Placental pericyte (primary cell): ENCODE measurements around the gene KLKB1. TPM values are rescaled to one million over a fixed set of nuclear protein-coding genes. Genes with fewer than 3 reads are reported as not detected.

ENCODE experiments used
- total RNA-seq: library from RNA; depleted of rRNA; stranded (reverse); fragments of >200 nt; gene quantifications from 2 replicates; pipeline ENCODE4 v1.2.3, GENCODE V29; 2012

KLKB1 gene
- total RNA-seq, result 0.14 TPM in 1 of 2 replicates, not detected in the other

DNA sequence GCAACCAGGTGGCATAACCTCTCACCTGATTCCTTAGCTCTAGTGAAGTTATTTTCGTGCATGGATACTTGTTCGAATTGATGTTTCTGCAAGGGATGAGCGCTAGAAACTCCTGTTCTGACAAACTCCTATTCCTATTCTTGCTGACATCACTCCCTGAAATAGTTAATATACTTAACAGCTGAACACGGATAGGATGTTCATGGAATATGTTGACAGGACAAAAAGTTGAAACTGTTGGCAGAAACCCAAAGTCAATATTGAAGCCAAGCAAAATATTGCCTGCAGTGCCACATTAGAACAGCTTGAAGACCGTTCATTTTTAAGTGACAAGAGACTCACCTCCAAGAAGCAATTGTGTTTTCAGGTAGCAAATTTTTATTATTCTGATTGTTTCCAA lies at the start of gene KLKB1:
Gene KLKB1 (plus strand): TSS at position 287 of the 400 bp plus-strand sequence. CDS start 689 bp downstream, outside the sequence.

GRCh38 chr4:186191200-186192065 lies 35.9 kb upstream of the KLKB1 start, which contains the start of gene CYP4V2:
CYP4V2 (plus strand) TSS chr4:186191567; CDS start chr4:186191824, 257 bp downstream.

DNA sequence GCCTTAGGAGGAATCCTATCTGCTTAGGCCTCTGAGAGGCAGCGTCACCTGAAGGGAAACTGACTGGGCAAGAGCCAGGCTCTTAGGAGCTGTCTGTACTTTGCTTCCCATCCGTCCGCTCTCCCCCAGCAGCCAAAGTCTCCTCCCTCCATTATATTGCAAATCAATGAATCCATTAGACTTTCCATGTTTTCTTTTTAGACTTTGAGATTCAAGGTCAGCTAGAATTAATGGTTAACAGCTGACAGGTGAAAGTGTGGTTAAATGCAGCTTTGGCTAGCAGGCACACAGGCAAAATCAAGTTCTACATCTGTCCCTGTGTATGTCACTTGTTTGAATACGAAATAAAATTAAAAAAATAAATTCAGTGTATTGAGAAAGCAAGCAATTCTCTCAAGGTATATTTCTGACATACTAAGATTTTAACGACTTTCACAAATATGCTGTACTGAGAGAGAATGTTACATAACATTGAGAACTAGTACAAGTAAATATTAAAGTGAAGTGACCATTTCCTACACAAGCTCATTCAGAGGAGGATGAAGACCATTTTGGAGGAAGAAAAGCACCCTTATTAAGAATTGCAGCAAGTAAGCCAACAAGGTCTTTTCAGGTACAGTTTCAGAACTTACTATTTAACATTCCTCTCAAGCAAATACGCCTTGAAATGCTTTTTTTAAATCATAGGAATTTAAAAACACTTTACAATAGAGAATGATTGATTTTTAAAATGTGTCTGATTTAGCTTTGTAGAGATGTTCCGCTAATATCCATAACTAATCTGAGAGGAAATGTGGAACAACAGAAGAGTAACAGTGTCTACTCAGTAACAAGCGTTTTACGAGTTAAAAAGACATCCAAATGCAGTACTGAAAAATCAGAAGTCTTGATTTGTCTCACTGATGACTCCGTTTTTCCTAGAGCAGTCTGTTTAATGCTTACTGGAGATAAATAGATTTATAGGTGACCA lies 38.7 kb downstream of the KLKB1 start, which contains the start of gene F11:
Gene F11 (plus strand): TSS at position 507 of the 970 bp plus-strand sequence. CDS start 948 bp downstream, outside the sequence.

Other genes starting within 250 kb of the KLKB1 start
- gene TLR3, start 158.4 kb upstream of the KLKB1 start, total RNA-seq, result 1.7 and 2.8 TPM in 2 replicates
- gene FAM149A, start 122.8 kb upstream of the KLKB1 start, total RNA-seq, result 0.88 and 2.4 TPM in 2 replicates
- 7.7 and 15.0 TPM in 2 replicates for gene CYP4V2, start 35.9 kb upstream of the KLKB1 start, total RNA-seq
- gene F11, start 38.7 kb downstream of the KLKB1 start, total RNA-seq, result not detected in 2 replicates